Fibroblast of villous mesenchyme (primary cell): ENCODE results near the gene DNM1. TPM values are rescaled to one million over a fixed set of nuclear protein-coding genes. Genes with fewer than 3 reads are reported as not detected.

ENCODE experiments used
- DNase-seq: peaks from one replicate; pipeline ENCODE4 v3.0.0-alpha.2; 2010; ENCODE audit warnings: low read depth
- H3K4me3 ChIP-seq: 2 replicates; pipeline ENCODE4 v1.5.1; 2011; ENCODE audit warnings: low read depth, mild to moderate bottlenecking, low read length
- CTCF ChIP-seq: IDR thresholded peaks from 2 replicates; pipeline ENCODE4 v1.5.1; 2012; ENCODE audit warnings: low read depth, mild to moderate bottlenecking, low read length; ENCODE audit not compliant: insufficient read depth
- total RNA-seq: library from RNA; depleted of rRNA; stranded (reverse); fragments of >200 nt; gene quantifications from 2 replicates; pipeline ENCODE4 v1.2.3, GENCODE V29; 2012

DNM1 gene
- total RNA-seq, 1 donor = 15.5 TPM

- TF ChIP-seq CTCF = no peak
- no peak overlapping the region for H3K4me3 ChIP-seq
- no peak for DNase-seq
These were observed 77.0 kb downstream of the DNM1 start for GRCh38 chr9:128280084-128280622.

- no peak overlapping the region for H3K4me3 ChIP-seq
- TF ChIP-seq CTCF = no peak
- no peak for DNase-seq
These were observed 79.3 kb downstream of the DNM1 start for GRCh38 chr9:128282500-128282899.

- DNase-seq = no peak
- TF ChIP-seq CTCF = no peak
- H3K4me3 ChIP-seq = no peak overlapping the region
These were observed 82.0 kb downstream of the DNM1 start for GRCh38 chr9:128285033-128285784.

GRCh38 chr9:128286440-128286839 lies 83.3 kb downstream of the DNM1 start:
- H3K4me3 ChIP-seq = no peak overlapping the region
- TF ChIP-seq CTCF = no peak
- no peak for DNase-seq

- no peak for DNase-seq
These were observed 85.3 kb downstream of the DNM1 start for GRCh38 chr9:128288273-128289004.

GRCh38 chr9:128292009-128292408 lies 88.8 kb downstream of the DNM1 start:
- no peak overlapping the region for H3K4me3 ChIP-seq
- no peak for DNase-seq
- no peak for TF ChIP-seq CTCF

More at GRCh38 chr9:128288273-128289004, 85.3 kb downstream of the DNM1 start:
- TF ChIP-seq CTCF = no peak
- H3K4me3 ChIP-seq = no peak overlapping the region
